SW480 (cell line): ENCODE measurements around the gene WDFY4.

Source experiments
- DNase-seq: peaks from one replicate; pipeline ENCODE4 v3.0.0-alpha.2; 2016; ENCODE audit warnings: low spot score

Gene WDFY4

DNA sequence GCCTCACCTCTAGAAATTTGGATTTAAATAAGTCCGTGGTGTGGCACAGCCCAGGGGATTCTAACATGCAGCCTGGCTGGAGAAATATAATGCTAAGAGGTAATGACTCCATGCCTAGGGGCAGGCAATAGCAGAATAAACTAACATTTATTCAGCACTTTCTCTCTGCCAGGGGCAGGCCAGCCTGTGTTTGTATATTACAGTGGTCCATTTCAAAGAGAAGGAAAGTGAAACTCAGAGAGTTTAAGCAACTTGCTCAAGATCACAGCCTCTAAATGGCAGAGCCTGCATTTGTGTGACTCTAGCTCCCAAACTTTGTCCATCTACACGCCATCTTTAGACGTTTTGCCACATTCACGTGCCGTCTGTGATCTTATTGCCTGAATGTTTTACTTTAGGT lies 261.7 kb downstream of the WDFY4 start:
- DNase-seq: no peak

DNA sequence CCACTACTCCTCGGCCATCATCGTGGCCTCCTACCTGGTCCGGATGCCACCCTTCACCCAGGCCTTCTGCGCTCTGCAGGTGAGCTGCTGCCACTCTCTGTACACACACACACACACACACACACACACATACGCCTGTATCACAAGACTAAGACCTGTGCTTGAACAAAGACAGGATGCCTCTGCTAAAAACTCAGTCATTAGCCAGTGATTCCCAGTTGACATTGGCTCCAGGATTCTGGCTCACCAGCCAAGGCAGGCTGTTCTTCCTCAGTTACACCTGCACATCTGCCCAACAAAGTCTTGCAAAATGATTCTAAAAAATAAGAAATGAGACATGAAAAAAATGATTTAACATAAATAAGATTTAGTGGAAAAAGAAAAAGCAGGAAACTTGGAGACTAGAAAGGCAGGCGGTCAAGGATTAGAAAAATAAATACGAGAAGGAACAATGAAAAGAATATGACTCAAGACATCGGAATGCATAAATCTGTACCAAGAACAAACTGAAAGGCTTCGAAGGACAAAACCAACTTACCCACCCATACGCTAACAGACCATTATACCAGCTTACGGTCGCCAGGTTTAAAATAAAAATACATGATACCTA lies 262.3 kb downstream of the WDFY4 start:
- DNase-seq: no peak

DNA sequence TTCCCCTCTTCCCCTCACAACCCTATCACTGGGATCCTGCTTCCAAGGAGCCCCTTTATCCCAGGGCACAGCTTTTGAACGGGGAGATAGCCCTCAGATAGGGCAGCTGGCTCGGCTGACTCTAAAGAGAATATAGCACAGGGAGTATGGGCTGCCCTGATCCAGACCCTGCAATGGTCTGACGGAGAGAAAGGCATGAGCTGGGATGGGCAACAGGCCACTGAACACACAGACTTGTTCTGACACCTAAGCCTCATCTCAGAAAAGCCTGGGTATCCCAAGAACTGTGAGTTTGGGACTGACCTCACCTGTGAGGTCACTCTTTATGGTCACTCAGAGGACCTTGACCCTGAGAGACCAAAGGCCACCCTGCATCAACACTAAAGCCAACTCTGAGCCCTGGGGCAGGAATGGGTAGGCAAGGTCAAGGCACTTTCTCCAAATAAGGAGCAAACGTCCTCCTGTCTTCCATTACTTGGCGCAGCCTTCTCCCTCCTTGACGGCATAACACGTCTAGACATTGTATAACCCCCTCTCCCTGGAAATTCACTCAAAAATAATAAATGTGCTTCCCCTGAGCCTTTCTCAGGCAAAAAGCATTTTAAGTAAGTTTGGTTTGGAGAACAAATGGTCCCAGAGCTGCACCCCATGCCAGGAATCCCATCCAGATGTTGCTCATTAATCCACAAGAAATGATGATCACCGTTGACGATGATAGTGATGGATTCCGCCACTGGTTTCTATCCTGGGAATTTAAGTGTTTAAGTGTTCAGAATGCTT lies 263.2 kb downstream of the WDFY4 start:
- no peak for DNase-seq

DNA sequence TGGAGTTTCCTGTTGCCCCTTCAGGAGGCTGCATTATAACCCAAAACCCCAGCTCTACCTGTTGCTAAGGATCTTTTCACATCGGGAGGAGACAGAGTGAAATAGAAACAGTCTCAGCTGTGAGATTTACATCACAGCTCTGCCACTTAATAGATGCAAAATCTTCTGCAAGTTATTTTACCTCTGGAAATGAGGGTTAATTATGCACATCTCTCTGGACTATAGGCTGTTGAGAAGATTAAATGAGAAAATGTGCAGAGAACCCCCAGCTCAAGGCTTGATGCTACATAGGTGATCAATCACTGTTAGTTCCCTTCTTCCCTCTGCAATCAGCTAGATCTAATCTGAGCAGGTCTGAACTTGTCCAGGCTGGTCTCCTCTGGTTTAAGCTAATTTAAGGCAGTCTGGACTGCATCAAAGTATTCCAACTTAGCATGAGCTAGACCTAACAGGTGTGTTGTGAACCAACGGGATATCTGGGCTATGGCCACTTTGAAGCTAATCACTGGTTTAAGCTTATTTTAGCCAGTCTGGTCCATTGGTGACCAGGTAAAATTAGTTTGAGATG lies 263.9 kb downstream of the WDFY4 start:
- no peak for DNase-seq

DNA sequence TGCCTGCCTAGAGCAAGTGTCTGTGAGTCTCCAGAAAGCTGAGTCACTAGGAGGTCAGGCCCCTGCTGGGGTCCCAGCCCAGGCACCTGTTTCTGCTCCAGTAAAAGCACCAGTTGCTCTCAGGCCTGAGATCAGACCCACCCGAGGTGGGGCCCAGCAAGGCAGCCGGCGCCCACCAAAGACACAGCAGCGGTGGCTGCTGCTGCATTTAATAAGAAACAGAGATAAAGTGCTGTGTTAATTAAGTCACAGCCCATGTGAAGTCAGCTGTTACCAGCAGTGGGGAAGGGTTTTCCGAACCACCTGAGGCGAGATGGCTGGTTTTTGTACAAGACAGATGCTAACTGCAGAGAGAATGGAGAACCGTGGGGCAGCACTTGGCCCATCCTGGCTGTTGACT lies 267.0 kb downstream of the WDFY4 start:
- no peak for DNase-seq

DNA sequence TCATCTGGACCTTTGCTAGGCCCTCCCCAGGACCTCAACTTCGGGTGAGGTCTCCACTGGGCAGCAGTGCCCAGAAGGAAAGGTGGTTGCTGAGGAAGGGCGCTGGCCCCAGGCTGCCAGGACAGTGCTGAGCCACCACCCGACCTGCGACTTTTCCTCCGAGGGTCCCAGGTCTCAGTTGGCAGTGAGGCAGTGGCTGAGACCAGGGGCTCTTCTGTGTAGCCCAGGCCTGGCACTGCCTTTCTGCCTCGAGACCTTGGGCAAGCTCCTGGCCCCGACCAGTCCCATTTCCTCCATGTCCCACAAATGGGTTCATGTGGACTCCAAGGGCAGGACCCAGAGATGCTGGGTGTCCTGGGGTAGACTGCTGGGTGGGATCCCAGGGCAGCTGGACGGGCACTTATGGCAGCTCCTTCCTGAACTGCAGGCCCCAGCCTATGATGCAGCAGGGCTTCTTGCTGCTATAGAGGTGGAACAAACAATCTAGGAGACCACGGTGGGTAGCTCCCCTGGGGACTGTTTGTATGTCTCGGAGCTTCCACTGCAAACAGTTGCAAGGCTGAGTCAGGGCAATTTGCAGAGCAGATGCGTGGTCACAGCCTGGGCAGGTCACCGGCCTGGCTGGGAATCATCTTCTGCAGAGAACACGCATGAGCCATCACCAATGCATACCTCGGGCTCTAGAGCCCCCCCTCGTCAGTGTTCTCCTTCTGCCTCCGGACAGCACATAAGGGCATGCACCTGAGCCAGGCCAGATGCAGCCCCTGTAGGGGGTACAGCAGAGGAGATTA lies 272.9 kb downstream of the WDFY4 start:
- no peak for DNase-seq

DNA sequence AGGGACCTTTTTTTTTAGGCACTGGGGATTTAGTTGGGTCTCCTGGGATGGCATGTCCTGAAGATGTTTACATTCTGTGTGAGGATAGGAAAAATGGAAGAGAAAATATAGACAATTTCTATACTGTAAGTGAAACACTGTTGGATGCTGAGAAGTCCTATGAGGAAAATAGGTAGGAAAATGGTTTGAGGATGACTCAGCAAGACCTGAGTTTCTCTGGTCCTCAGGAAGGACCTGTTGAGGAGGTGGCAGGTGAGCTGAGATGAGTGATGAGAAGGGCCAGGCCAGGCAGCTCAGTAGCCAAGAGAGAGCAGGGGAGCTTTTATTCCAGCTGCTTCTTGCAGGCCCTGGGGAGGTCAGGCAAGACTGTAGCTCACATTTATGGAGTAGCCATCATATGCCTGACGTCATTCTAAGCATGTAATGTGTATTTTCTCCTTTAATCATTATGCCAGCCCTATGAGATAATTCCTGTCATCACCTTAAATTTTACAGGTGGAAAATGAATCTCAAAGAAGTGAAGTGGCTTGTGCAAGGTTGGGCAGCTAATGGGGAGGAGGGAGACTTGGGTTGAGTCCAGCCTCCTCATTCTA lies 274.0 kb downstream of the WDFY4 start:
- DNase-seq: no peak

DNA sequence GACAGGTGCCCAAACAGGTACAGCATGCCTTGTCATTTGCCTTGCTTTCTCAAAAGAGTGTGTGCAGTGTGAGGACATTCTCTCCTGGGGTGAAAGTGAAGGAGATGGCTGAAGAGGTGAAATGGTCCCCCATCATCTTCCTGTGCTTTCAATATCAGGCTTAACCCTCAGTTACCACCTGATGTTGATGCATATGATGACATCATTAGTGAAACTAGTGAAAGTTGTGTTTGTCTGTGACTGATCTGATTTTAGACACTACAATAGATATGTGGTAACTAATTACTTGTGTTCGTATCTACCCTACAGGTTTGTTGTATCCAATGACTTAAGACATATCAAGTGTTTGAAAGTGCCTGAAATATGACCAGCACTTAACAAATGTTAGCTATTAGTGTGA lies 279.4 kb downstream of the WDFY4 start:
- no peak for DNase-seq

DNA sequence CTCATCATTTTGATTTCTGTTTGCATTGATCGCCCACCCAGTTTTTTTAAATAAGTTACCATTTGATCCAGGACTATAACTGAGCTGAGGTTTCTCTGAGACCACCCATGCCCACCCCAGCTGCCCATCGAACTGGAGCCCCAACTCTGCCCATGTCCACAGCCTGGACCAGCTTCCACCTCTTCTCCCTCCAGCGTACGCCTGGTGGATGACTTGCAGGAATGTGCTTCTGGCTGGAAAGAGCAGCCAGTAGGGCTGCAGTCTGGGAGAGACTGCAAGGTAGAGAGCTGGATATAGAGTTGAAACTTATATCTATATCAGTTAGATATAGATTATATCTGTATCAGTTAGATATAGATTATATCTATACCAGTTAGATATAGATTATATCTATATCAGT lies 280.8 kb downstream of the WDFY4 start:
- no peak for DNase-seq

DNA sequence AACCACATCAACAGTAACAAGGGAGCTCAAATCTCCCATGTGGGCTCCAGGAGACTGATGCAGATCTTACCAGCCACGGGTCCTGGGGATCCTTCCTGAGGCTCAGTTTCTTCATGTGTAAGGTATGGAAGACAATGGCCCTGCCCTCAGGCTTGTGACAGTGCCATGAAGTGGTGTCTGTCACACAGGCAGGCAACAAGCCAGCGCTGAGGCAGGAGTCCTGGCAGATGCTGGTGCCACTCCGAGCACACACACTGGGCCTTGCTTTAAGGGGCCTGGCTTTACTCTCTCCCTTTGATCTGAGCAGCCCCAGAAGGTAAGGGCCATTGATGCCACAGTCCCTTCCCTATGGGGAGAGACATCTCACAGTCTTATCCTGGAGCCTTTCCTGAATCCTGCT lies 283.4 kb downstream of the WDFY4 start:
- DNase-seq: no peak

DNA sequence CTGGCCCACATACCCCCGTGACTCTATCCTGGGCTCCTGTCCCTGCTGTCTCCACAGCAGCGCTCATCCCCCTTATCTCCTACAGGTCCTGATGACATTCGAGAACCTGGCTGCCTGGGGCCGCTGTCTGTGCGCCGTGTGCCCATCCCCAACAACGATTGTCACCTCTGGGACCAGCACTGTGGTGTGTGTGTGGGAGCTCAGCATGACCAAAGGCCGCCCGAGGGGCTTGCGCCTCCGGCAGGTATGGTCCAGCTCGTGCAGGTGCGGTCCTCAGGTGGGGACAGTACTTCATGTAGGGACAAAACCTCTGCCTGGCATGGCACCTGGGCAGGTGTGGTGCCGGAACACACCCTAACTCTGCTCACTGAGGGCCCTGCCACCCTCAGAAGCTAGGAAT lies 285.4 kb downstream of the WDFY4 start:
- no peak for DNase-seq

DNA sequence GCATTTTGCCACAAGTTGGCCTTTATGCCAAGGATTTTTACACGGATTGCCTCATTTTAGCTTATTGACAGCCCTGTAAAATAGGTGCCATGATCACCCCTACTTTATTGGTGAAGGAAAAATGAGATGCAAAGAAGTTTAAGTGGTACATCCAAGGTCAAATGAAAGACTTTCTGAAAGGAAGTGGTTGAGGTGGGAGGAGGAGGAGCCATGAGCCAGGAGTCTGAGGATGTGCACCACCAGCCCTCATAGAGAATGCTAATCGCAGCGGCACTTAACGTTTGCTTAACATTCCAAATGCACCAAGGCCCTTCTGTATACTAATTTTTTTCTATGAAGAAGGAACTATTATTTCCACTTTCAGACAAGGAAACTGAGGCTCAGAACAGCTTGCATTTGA lies 286.0 kb downstream of the WDFY4 start:
- DNase-seq: no peak

DNA sequence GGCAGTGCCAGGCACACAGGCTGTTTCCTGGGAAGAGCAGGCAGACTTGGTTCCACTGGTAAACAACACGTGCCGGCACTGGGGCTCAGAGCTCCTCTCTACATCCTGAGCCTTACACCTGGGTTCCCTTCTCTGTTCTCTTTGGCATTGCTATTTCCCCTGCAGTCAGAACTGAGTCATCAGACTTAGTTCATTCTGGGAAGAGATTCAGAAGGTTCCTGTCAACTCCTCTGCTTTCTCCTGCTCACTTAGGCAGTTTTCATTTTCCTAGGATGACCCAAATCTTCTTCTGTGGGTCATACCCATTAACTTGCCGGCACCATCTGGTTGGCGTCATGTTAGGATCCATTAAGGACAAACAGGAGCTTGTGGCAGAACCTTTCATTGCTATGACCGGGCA lies 288.4 kb downstream of the WDFY4 start:
- no peak for DNase-seq

DNA sequence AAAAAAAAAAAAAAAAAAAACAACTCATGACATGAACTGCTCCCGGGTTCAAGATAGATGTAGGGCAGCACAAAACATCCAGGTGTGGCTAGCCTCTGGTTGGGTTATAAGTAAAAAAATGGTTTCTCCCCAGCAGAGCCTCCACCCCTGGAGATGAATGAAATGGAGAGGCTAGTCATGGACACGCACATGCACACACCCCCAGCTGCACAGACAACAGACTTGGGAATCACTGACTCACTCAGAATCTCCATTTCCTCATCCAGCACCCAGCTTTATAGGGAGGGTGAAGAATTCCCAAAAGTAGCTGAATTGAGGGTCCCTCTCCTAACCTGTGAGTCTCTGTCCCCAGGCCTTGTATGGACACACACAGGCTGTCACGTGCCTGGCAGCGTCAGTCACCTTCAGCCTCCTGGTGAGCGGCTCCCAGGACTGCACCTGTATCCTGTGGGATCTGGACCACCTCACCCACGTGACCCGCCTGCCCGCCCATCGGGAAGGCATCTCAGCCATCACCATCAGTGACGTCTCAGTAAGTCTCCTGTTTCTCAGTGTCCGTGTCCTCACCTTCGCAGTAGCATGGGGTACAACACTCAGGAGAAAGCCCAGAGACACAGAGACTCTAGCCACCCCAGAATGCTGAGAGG lies 290.0 kb downstream of the WDFY4 start:
- DNase-seq: no peak

DNA sequence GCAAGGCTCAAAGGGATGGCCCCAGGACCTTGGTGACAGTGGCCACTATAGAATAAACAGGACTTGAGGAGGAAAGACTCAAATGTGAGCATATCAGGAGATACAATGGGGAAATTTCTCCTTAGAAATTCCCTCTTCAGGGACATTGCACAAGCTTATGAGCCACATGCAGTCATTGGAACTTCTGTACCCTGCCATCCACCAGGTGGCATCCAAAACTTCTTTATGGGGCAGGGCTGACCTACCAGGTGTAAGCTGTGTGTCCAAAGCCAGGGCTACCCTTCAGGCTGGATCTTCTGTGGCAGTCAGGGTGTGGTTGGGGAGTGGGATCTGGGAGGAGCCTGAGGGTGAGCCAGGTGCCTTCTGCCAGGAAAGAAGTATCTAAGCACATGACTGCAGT lies 291.5 kb downstream of the WDFY4 start:
- DNase-seq: peak; percentile 27

DNA sequence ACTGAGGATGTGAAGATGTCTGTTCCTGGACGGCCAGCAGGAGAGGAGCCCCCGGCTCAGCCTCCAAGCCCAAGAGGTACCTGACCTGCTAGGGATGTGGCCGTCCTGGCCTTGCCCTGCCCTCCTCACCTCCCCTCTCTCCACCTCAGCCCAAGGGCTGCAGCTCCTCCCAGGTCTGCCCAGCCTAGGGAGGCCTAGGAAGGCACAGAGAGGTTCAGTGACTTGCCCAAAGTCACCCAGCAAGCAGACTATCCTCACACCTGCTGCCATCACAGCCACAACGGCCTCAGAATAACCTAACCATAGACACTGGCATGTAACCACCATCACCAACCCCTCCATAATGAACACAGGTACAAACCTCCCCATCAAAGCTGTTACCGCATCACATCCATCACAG lies 293.6 kb downstream of the WDFY4 start:
- DNase-seq: no peak

DNA sequence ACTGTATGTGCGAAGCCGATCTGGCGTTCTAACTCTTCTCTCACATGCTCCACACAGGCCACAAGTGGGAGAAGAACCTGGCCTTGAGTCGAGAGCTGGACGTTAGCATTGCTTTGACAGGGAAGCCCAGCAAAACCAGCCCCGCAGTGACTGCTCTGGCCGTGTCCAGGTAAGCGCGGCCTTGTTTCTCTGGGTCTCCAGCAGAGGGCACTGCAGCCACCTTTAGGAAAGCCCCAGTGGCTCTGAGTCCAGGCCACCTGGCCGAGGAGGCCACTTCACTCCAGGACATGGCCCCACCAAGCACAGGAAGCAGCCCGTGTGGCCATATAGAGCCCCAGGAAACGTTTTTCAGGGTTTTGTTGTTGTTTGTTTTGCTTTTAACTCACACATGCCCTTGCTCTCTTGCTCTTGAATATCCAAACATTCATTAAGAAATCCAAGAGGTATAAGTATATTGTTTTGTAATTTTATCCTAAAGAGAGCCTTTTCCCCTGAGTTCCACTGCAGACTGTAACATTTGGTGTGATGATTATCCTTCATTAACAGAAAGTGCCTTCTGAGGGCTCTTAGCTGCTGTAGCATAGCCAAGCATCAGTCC lies 296.7 kb downstream of the WDFY4 start:
- DNase-seq: peak; percentile 45

DNA sequence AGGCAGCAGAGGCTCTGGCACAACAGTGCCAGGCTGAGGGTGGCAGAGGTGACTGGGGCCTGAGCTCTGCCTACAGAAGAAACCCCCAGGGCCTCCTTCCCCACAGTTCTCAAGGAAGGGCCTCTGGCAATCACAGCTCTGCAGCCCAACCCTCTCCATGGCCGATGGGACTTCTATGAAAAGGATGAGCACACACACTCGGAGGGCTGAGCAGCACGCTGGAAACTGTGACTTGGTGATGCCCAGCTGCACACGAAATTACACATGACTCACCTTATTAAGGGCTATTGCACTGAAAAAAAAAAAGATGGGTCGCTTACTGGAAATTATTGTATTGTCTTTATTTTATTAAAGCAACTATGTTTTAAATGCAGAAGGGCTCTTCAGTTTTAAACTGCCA lies 297.9 kb downstream of the WDFY4 start:
- DNase-seq: no peak

DNA sequence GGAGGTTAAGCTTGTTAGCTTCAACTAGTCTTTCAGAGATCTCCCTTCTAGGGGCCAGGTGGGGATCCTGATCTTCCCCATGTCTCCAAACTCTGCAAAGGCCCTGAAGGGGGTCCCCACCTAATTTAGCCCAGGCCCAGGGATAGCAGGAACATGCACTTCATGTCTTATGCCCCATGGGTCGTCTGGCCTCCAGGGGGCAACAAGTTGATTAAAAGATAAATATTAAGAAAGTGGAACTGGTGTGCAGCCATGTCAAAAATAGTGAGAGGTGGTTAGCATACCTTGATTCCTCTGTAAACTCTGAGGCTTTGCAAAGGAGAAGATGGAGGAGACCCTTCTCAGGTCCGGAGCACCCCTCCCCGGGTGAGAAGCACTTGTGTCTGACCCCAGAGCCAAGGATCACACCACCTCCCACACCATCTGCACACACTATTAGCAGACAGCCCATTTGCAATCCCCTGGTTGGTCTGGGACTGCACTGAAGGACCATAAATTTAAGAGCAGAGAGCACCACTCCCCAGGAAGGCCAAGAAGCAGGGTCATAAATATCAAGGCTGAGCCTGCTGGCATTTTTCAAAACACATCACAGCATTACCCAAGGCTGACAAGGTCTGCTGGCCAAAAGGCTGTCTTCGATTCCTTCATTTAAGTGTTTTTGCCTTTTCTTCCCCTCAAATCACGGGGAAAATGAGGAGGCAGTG lies 299.1 kb downstream of the WDFY4 start:
- DNase-seq: no peak

DNA sequence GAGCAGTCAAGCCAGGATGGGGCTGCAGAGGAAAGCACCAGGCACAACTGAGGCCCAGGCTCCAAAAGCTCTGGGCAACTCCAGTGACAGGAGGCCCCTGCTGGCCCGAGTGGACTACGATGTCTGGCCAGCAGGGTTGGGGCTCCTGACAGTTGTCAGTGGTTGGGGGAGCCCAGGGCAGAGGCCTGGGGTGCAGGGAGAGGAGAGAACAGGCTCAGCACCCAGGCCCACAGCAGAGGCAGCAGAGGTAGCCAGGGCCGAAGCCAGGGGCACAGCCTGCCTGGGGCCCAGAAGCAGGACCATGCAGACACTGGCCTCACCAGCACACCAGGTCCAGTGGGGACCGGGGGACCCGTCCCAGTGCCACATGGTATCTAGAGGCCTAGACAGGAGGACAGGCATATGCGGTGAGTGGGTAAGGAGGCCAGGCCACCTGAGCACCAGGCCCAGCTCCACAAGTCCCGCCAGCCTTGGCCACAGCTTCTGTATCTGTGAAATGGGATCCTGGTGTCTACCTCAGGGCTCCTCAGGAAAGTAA lies 301.0 kb downstream of the WDFY4 start:
- no peak for DNase-seq

DNA sequence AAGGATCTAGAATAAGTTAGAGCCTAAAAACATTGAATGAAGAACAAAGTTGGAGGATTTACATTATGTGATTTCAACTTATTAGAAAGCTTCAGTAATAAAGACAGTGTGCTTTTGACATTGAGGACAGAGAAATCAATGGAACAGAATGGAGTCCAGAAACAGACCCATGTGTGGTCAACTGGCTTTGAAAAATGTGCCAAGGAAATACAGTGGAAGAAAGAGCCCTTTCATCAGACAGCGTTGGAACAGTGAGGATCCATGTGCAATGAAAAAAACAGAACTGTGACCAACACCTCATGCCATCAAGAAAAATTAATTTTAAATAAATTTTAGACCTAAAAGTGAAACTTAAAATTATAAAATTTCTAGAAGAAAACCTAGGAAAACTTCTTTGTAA lies 305.6 kb downstream of the WDFY4 start:
- no peak for DNase-seq
